WI38 (cell line): ENCODE data around the gene FOXO3.
A peak's percentile ranks its signal among the peaks of the same experiment; 100 is the strongest.
"Not testable (repeated sequence)": the region's sequence is repeated elsewhere in the genome, so short reads cannot be mapped to it uniquely, and the experiment has no call there.

Source experiments
- H3K4me3 ChIP-seq: 2 replicates; pipeline ENCODE4 v1.5.1; 2011; ENCODE audit warnings: low read depth, mild to moderate bottlenecking, control low read depth, low read length
- TF ChIP-seq, protein P1 (sequence below): IDR thresholded peaks from 2 replicates; pipeline ENCODE4 v1.5.1; 2012; ENCODE audit warnings: low read depth, mild to moderate bottlenecking, control low read depth, low read length

The FOXO3 gene

DNA sequence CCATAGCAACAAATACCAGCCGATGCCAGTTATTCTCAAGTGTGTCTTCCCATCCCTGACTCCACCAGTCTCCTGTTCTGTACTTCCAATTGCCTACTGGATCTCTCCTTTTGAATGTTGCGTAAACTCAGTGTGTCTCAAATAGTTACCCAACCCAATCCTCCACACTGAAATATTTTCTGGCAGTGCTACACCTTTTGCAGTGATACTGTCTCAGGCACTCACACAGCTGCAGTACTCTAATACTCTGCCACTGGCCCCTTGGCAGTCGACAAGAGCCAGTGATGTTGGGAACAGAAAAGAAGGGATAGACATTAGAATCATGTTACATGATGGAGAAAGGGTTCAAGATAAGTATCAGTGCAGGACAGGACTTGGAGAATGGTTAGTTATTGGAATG lies 31.8 kb upstream of the FOXO3 start:
- TF ChIP-seq, protein P1, sequence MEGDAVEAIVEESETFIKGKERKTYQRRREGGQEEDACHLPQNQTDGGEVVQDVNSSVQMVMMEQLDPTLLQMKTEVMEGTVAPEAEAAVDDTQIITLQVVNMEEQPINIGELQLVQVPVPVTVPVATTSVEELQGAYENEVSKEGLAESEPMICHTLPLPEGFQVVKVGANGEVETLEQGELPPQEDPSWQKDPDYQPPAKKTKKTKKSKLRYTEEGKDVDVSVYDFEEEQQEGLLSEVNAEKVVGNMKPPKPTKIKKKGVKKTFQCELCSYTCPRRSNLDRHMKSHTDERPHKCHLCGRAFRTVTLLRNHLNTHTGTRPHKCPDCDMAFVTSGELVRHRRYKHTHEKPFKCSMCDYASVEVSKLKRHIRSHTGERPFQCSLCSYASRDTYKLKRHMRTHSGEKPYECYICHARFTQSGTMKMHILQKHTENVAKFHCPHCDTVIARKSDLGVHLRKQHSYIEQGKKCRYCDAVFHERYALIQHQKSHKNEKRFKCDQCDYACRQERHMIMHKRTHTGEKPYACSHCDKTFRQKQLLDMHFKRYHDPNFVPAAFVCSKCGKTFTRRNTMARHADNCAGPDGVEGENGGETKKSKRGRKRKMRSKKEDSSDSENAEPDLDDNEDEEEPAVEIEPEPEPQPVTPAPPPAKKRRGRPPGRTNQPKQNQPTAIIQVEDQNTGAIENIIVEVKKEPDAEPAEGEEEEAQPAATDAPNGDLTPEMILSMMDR, result no peak
- no peak overlapping the region for H3K4me3 ChIP-seq

DNA sequence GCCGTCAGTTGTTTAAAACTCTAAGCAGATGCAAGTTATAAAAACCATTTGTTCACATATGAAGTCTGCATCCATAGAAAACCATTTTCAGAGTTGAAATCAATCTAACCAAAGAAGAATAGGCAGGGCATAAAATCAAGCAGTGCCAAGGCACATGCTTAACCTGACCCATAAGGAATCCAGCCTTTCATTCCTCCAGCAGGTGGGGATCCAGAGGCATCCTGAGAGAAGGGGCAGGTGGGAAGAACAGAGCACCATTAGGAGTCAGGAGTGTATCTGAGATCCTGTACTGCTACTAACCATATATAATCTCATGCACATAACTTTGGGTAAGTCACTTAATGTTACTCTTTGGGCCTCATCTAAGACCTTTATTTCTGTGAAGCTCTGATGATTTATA lies 29.4 kb upstream of the FOXO3 start:
- H3K4me3 ChIP-seq, result no peak overlapping the region
- TF ChIP-seq, protein P1, result no peak

DNA sequence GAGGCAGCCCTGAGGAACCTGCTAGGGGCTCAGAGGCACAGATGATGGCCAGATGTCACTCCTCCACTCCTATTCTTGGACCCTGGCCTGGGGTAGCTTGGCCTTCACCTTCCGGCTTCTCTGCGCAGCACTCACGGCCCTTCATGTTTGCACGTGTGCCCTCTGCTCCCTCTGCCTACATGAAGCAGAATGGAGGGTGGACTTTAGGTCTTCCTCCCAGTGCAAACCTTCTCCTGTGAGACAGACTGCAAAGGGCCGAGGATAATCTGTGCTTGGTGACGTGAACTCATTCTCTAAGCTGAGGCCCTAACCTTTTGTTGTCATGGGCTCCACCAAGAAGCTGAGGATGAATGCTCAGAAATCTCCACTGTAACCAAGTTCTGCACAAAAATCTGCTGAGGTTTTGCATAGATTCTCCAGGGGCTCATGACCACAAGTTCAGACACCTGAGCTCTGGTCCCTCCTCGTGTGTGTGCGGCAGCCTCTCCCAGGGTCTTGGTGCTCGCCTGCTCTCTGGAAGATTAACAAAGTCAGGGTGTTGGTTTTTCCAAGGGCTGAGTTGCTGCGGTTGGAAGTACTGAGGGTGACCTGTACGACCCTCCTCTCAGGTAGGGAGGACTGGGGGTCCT lies 25.5 kb upstream of the FOXO3 start:
- TF ChIP-seq, protein P1, result no peak
- no peak overlapping the region for H3K4me3 ChIP-seq

DNA sequence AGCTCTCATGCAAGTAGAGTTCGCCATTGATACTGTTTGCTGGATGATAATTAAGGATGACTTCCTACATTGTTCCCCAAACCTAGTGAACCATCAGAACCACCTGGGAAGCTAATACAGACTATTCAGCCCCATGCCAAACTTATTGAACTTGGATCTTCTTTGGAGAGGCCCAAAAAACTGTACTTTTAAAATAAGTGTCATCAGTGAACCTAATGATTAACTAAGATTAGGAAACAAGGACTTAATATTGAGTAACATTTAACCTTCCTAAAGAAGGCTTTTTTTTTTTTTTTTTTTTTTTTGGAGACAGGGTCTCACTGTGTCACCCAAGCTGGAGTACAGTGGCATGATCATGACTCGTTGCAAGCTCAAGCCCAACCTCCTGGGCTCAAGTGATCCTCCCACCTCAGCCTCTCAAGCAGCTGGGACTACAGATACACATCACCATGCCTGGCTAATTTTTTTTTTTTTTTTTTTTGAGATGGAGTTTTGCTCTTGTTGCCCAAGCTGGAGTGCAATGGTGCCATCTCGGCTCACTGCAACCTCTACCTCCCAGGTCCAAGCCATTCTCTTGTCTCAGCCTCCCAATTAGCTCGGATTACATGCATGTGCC lies 24.7 kb upstream of the FOXO3 start:
- not testable (repeated sequence) for H3K4me3 ChIP-seq

DNA sequence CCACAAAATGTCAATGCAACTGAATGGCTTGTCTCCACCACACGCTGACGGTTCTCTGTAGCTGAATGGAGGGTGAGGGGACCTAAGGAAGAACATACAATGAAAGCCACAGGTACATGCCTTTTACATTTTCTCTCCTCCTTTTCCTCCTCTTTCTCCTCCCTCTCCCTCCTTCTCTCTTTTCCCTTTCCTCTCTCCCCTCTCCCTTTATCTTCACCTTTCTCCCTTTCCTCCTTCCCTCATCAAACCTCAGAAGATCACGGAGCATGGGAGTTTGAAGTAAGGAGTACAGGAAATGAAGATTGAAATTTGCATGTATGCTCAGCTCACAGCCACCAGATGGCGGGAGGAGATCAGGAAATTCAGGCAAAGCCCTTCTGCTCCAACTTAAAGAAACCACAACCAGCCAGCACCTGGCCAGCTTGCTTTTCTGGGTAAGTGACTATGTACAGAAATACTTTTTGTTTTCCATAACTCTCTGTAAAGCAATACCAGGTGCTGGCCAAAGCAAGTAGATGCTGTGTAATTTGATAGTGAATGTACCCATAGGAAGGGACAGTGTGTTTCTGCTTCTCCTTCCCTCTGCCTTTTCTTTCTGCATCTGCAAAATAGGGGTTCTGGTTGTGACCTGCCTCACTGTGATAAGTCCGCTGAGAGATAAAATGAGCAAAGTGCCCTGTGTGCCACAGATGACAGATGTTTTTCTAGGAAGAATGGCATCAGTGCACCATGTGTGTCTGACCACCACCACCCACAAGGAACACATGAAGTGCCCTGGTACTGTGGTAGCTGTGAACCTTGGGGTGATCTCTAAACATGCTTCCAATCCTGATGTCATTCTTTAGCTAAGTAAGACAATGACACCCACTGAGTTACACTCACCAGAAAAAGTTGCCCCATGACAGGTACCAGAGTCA lies 18.6 kb upstream of the FOXO3 start:
- no peak overlapping the region for H3K4me3 ChIP-seq
- TF ChIP-seq, protein P1, result peak; percentile 81

DNA sequence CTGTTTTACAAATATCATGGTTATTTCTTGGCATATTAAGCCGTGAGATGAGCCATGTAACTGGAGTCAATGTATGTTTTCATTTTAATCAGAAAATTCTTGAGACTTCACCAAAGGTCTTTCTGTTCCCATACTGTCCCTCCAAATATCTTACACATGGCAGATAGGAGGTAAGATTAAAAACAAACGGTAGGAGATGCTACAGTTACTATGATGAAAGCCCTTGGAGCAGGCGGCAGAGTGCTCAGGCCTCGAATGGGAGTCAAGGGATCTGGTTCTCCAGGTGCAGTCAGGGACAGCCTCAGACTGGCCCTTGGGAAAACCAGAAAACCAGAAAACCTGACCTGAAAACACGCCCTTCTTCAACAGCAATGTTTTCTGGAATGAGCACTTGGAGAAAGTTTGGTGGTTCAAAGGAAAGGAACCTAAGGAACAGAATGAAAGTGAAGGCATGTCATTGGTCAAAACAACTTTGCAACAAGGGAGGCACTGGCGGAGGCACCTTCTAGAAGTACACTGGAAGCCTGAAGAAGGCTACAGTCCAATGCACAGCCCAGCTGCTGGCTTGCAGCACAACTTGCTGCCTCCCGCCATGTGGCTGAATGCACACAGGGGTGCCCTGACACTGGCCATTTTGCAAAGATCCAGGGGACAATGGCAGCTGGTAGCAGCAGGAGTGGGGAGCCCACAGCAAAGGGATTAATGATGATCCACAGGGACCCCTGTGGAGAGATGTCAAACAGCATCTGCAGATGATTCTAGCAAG lies 17.4 kb upstream of the FOXO3 start:
- TF ChIP-seq, protein P1, result no peak
- no peak overlapping the region for H3K4me3 ChIP-seq

DNA sequence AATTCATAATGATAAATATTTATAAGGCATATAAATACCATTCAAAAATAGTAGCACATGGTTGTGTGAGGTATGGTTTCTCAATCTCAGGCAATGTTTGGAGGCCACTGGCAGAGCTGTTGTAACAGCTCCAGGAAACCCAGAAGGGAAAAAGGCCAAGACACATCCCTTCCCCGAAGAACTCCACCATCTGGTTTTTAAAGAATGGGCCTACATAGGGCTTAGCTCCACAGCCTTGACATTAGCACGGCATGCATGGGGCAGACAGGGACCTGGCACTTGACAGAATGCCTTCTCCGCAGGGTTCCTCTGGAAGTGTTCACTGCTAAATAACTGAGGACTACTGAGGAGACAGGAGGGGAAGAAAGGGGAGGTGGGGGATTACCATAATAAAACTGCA lies 16.1 kb upstream of the FOXO3 start:
- H3K4me3 ChIP-seq, result no peak overlapping the region
- TF ChIP-seq, protein P1, result no peak
